Measurements from ENCODE around the gene IGF1R.

IGF1R gene

GRCh38 chr15:98654790-98655360 is 6.5 kb downstream of the IGF1R start:
- TF ChIP-seq CTCF (IDR thresholded peaks at IDR 0.05; ENCODE audit: insufficient read depth, low read length) (no peak), SPI1 (IDR thresholded peaks at IDR 0.05; ENCODE audit: borderline replicate concordance, low read depth) (no peak), POLR2AphosphoS5 (IDR thresholded peaks at IDR 0.05; ENCODE audit: low read depth) (no peak), REST (IDR thresholded peaks at IDR 0.05; ENCODE audit: insufficient replicate concordance, low read depth) (no peak), GABPA (IDR thresholded peaks at IDR 0.05; ENCODE audit: low read depth) (no peak)
- H3K4me3 ChIP-seq (replicated peaks; ENCODE audit: insufficient read depth, low read length), result no peak overlapping the region
- no peak for DNase-seq (ENCODE audit: low read depth in 1 of 2, low spot score in 1 of 2)
- H3K27me3 ChIP-seq (ENCODE audit: insufficient read depth, poor library complexity, severe bottlenecking), result no peaks in the 10 kb centered on the region
- H3K27ac ChIP-seq (replicated peaks), result no peak overlapping the region

GRCh38 chr15:98655732-98656131 is 7.4 kb downstream of the IGF1R start:
- no peak overlapping the region for H3K27ac ChIP-seq (replicated peaks)
- no peaks in the 10 kb centered on the region for H3K27me3 ChIP-seq (ENCODE audit: insufficient read depth, poor library complexity, severe bottlenecking)
- DNase-seq (ENCODE audit: low read depth in 1 of 2, low spot score in 1 of 2), result no peak
- H3K4me3 ChIP-seq (replicated peaks; ENCODE audit: insufficient read depth, low read length), result no peak overlapping the region
- TF ChIP-seq GABPA (IDR thresholded peaks at IDR 0.05; ENCODE audit: low read depth) (no peak), SPI1 (IDR thresholded peaks at IDR 0.05; ENCODE audit: borderline replicate concordance, low read depth) (no peak), REST (IDR thresholded peaks at IDR 0.05; ENCODE audit: insufficient replicate concordance, low read depth) (no peak), CTCF (IDR thresholded peaks at IDR 0.05; ENCODE audit: insufficient read depth, low read length) (no peak), POLR2AphosphoS5 (IDR thresholded peaks at IDR 0.05; ENCODE audit: low read depth) (no peak)

- TF ChIP-seq GABPA (IDR thresholded peaks at IDR 0.05; ENCODE audit: low read depth) (no peak), POLR2AphosphoS5 (IDR thresholded peaks at IDR 0.05; ENCODE audit: low read depth) (no peak), SPI1 (IDR thresholded peaks at IDR 0.05; ENCODE audit: borderline replicate concordance, low read depth) (no peak), REST (IDR thresholded peaks at IDR 0.05; ENCODE audit: insufficient replicate concordance, low read depth) (no peak), CTCF (IDR thresholded peaks at IDR 0.05; ENCODE audit: insufficient read depth, low read length) (no peak)
- Histone ChIP-seq H3K27me3 (ENCODE audit: insufficient read depth, poor library complexity, severe bottlenecking) (no peaks in the 10 kb centered on the region), H3K27ac (replicated peaks) (no peak overlapping the region), H3K4me3 (replicated peaks; ENCODE audit: insufficient read depth, low read length) (no peak overlapping the region)
- no peak for DNase-seq (ENCODE audit: low read depth in 1 of 2, low spot score in 1 of 2)
These were observed 9.4 kb downstream of the IGF1R start for GRCh38 chr15:98657721-98658120.
